VCaP (cell line): Measurements from ENCODE around the gene S1PR1.
A peak's percentile ranks its signal among the peaks of the same experiment; 100 is the strongest.

Source experiments
- H3K27ac ChIP-seq: fragments of 450-650 bp; 2 replicates; pipeline ENCODE4 v1.5.1; 2017
- CTCF ChIP-seq: fragments of 450-650 bp; conservative IDR thresholded peaks from 2 replicates; pipeline ENCODE4 v1.5.1; 2017; ENCODE audit warnings: mild to moderate bottlenecking, moderate library complexity

Gene S1PR1

GRCh38 chr1:101283443-101283842, 46.6 kb downstream of the S1PR1 start:
- no peak overlapping the region for H3K27ac ChIP-seq
- TF ChIP-seq CTCF, result no peak

- no peak overlapping the region for H3K27ac ChIP-seq
- TF ChIP-seq CTCF, result no peak
Observed at GRCh38 chr1:101284021-101284420, 47.2 kb downstream of the S1PR1 start.

GRCh38 chr1:101284622-101285218, 47.9 kb downstream of the S1PR1 start:
- no peak overlapping the region for H3K27ac ChIP-seq
- no peak for TF ChIP-seq CTCF

GRCh38 chr1:101285922-101286570, 49.2 kb downstream of the S1PR1 start:
- no peak for TF ChIP-seq CTCF
- no peak overlapping the region for H3K27ac ChIP-seq

GRCh38 chr1:101288491-101288944, 51.7 kb downstream of the S1PR1 start:
- peak; percentile 90 for TF ChIP-seq CTCF
- H3K27ac ChIP-seq, result no peak overlapping the region

- no peak overlapping the region for H3K27ac ChIP-seq
- TF ChIP-seq CTCF, result no peak
Observed at GRCh38 chr1:101290119-101290921, 53.5 kb downstream of the S1PR1 start.
